K562 (cell line): Measurements from ENCODE around the gene IL25.

Experiments used
- JUN ChIP-seq, 2 experiments: sonication (generic) in 1 of 2; formaldehyde crosslinking in 1 of 2; IDR thresholded peaks; 2 replicates each; pipeline versions ENCODE4 v1.6.1 to v1.8.0; 2012 to 2022; ENCODE audit warnings: borderline replicate concordance in 2 of 2, mild to moderate bottlenecking in 2 of 2, improper control_type of control experiment in 1 of 2, low read depth in 1 of 2, low read length in 1 of 2, missing genetic modification reagents in 1 of 2
- STAT5B ChIP-seq: fragments of 250-450 bp; sonication (Bioruptor Pico); IDR thresholded peaks from 2 replicates; pipeline ENCODE4 v1.8.0; 2021; ENCODE audit warnings: mild to moderate bottlenecking, inconsistent platforms

GRCh38 chr14:23357261-23357660 is 15.3 kb upstream of the IL25 start:
- TF ChIP-seq JUN (IDR thresholded peaks at IDR 0.05; ENCODE audit: borderline replicate concordance, low read depth, low read length): no peak
- TF ChIP-seq JUN (CRISPR knock-in tag; IDR thresholded peaks at IDR 0.05; ENCODE audit: borderline replicate concordance): no peak
- TF ChIP-seq STAT5B: no peak
